Activated CD8-positive, alpha-beta T cell treated with anti-CD3 and anti-CD28 coated beads for 36 hours (primary cell): ENCODE results near the gene FBN1. TPM values are rescaled to one million over a fixed set of nuclear protein-coding genes. Genes with fewer than 3 reads are reported as not detected.

Experiments
- ATAC-seq: fragments of 200-7000 bp; cut with Tn5 transposase; one replicate; pipeline ENCODE4 v1.10.0; 2021; ENCODE audit warnings: mild to moderate bottlenecking, moderate library complexity
- CTCF ChIA-PET: fragments of 350-600 bp; sonication (Branson Sonifier 250); formaldehyde crosslinking; loops from one replicate; lab custom pipeline; 2021; ENCODE audit warnings: antibody characterized with exemption; lab: Charles Lee
- POLR2A ChIA-PET: fragments of 350-600 bp; sonication (Branson Sonifier 250); formaldehyde crosslinking; loops from one replicate; lab custom pipeline; 2021; ENCODE audit warnings: antibody characterized with exemption; lab: Charles Lee
- DNase-seq: peaks from one replicate; pipeline ENCODE4 v3.0.0-alpha.2; 2020
- H3K27ac Mint-ChIP-seq: one replicate; pipeline ENCODE4 v1.8.0; 2021; ENCODE audit warnings: mild to moderate bottlenecking, mixed read lengths
- H3K27me3 Mint-ChIP-seq: one replicate; pipeline ENCODE4 v1.8.0; 2021; ENCODE audit warnings: mixed read lengths
- H3K36me3 Mint-ChIP-seq: one replicate; pipeline ENCODE4 v1.8.0; 2021; ENCODE audit warnings: low read depth, mixed read lengths
- H3K4me1 Mint-ChIP-seq: one replicate; pipeline ENCODE4 v1.8.0; 2021; ENCODE audit warnings: low read depth, mixed read lengths
- H3K4me3 Mint-ChIP-seq: one replicate; pipeline ENCODE4 v1.8.0; 2021; ENCODE audit warnings: mild to moderate bottlenecking, moderate library complexity, mixed read lengths
- H3K9me3 Mint-ChIP-seq: one replicate; pipeline ENCODE4 v1.8.0; 2021; ENCODE audit warnings: mixed read lengths
- CTCF ChIP-seq: fragments of 200-600 bp; IDR thresholded peaks from one replicate; pipeline ENCODE4 v1.8.0; 2022; ENCODE audit warnings: antibody characterized with exemption, mild to moderate bottlenecking
- intact Hi-C: fragments of 100-400 bp; cut with micrococcal nuclease; formaldehyde crosslinking; loops from one replicate; pipeline ENCODE4 v1.10.0; 2022
- total RNA-seq, 2 experiments: library from RNA; stranded (reverse); gene quantifications; one replicate each; pipeline ENCODE4 v1.2.3, GENCODE V29; 2021

FBN1 gene
- total RNA-seq, 2 experiments from 2014 or later = 0.38 to 0.49 TPM

- ATAC-seq (no peak), DNase-seq (no peak)
- Mint-ChIP-seq H3K9me3 (no peaks in the 10 kb centered on the region), H3K27me3 (peaks cover 3% of the 10 kb centered on the region), H3K4me1 (no peaks in the 10 kb centered on the region), H3K36me3 (no peaks in the 10 kb centered on the region), H3K4me3 (no peak overlapping the region), H3K27ac (no peak overlapping the region)
- intact Hi-C loops = no loop called here
- TF ChIP-seq CTCF = no peak
- CTCF ChIA-PET = no interaction called here
- POLR2A ChIA-PET = interaction anchor here (1.0 kb wide), 1 partner anchor 25 kb away, joined by 3 read pairs; no protein-coding TSS in a partner anchor
Measured at GRCh38 chr15:48522123-48522522, 123.4 kb downstream of the FBN1 start.

GRCh38 chr15:48520376-48521155 lies 124.9 kb downstream of the FBN1 start:
- peaks cover 3% of the 10 kb centered on the region for H3K27me3 Mint-ChIP-seq
- ATAC-seq (no peak), DNase-seq (no peak)
- H3K36me3 Mint-ChIP-seq = no peaks in the 10 kb centered on the region
- no peak overlapping the region for H3K4me3 Mint-ChIP-seq
- TF ChIP-seq CTCF = no peak
- intact Hi-C loops = no loop called here
- ChIA-PET POLR2A (no interaction called here), CTCF (no interaction called here)
- H3K4me1 Mint-ChIP-seq = no peaks in the 10 kb centered on the region
- no peak overlapping the region for H3K27ac Mint-ChIP-seq
- H3K9me3 Mint-ChIP-seq = no peaks in the 10 kb centered on the region

GRCh38 chr15:48516121-48516520 lies 129.4 kb downstream of the FBN1 start:
- H3K4me3 Mint-ChIP-seq = no peak overlapping the region
- ChIA-PET POLR2A (no interaction called here), CTCF (interaction anchor here (1.4 to 2.6 kb wide), 2 partner anchors 9 to 10 kb away, joined by 3 to 5 read pairs; no protein-coding TSS in a partner anchor)
- H3K4me1 Mint-ChIP-seq = no peaks in the 10 kb centered on the region
- no peak overlapping the region for H3K27ac Mint-ChIP-seq
- no peak for ATAC-seq
- intact Hi-C loops = no loop called here
- H3K36me3 Mint-ChIP-seq = no peaks in the 10 kb centered on the region
- DNase-seq = no peak
- H3K9me3 Mint-ChIP-seq = no peaks in the 10 kb centered on the region
- no peak for TF ChIP-seq CTCF
- peaks cover 3% of the 10 kb centered on the region for H3K27me3 Mint-ChIP-seq

- ChIA-PET POLR2A (no interaction called here), CTCF (interaction anchor here (1.4 to 2.6 kb wide), 2 partner anchors 8 to 9 kb away, joined by 3 to 5 read pairs; no protein-coding TSS in a partner anchor)
- intact Hi-C loops = no loop called here
- no peak for ATAC-seq
- H3K27me3 Mint-ChIP-seq = peaks cover 3% of the 10 kb centered on the region
- no peaks in the 10 kb centered on the region for H3K4me1 Mint-ChIP-seq
- no peak overlapping the region for H3K27ac Mint-ChIP-seq
- TF ChIP-seq CTCF = no peak
- H3K4me3 Mint-ChIP-seq = no peak overlapping the region
- H3K9me3 Mint-ChIP-seq = no peaks in the 10 kb centered on the region
- H3K36me3 Mint-ChIP-seq = no peaks in the 10 kb centered on the region
- DNase-seq = no peak
Measured at GRCh38 chr15:48515500-48515899, 130.0 kb downstream of the FBN1 start.

GRCh38 chr15:48514103-48514816 lies 131.2 kb downstream of the FBN1 start:
- TF ChIP-seq CTCF = no peak
- no peak for ATAC-seq

More at GRCh38 chr15:48514103-48514816, 131.2 kb downstream of the FBN1 start:
- H3K9me3 Mint-ChIP-seq = no peaks in the 10 kb centered on the region
- CTCF ChIA-PET = interaction anchor here (1.0 kb wide), 1 partner anchor 14 kb away, joined by 4 read pairs; no protein-coding TSS in a partner anchor
- H3K27me3 Mint-ChIP-seq = peaks cover 3% of the 10 kb centered on the region
- H3K4me1 Mint-ChIP-seq = no peaks in the 10 kb centered on the region
- DNase-seq = no peak
- no peaks in the 10 kb centered on the region for H3K36me3 Mint-ChIP-seq
- H3K27ac Mint-ChIP-seq = no peak overlapping the region
- POLR2A ChIA-PET = no interaction called here
- intact Hi-C loops = no loop called here
- no peak overlapping the region for H3K4me3 Mint-ChIP-seq
